Stimulated activated CD8-positive, alpha-beta memory T cell treated with anti-CD3 and anti-CD28 coated beads, Interleukin-15, amount 100 ng/mL, for 1 hour (primary cell): Measurements from ENCODE around the gene KIF14.
"Not testable (repeated sequence)": the region's sequence is repeated elsewhere in the genome, so short reads cannot be mapped to it uniquely, and the experiment has no call there.

ENCODE experiments used
- DNase-seq: peaks from one replicate; pipeline ENCODE4 v3.0.0-alpha.2; 2020; ENCODE audit warnings: low read depth

KIF14 gene

GRCh38 chr1:200634261-200635122 is 13.9 kb upstream of the KIF14 start:
- no peak for DNase-seq

DNA sequence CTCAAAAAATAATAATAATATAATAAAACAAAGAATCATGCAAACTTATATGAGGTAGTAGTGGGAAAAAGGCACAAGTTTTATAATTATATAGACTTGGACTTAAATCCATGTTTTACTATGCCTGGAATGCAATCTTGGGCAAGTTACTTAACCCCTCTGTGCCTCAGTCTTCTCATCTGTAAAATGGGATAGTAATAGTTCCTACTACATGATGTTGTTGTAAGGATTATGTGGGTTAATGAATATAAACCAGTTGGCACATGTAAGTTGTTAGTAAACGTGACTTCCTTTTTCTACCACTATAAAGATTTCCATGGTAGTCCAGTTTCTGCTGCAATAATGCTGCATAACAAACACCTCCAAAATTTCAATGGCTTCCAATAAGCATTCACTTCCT is 10.8 kb upstream of the KIF14 start:
- DNase-seq, result no peak

DNA sequence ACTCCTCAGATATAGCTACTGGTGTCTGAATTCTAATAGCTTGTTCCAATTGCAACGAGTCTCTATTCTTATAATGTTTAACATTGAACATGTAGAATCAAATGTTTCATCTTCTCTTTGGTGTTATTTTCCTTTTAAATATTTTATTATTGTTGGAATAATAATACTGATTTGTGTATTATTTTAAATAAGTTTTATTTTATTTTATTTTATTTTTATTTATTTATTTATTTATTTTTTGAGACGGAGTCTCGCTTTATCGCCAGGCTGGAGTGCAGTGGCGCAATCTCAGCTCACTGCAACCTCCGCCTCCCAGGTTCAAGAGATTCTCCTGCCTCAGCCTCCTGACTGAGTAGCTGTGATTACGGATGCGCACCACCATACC is 10.0 kb upstream of the KIF14 start:
- not testable (repeated sequence) for DNase-seq

DNA sequence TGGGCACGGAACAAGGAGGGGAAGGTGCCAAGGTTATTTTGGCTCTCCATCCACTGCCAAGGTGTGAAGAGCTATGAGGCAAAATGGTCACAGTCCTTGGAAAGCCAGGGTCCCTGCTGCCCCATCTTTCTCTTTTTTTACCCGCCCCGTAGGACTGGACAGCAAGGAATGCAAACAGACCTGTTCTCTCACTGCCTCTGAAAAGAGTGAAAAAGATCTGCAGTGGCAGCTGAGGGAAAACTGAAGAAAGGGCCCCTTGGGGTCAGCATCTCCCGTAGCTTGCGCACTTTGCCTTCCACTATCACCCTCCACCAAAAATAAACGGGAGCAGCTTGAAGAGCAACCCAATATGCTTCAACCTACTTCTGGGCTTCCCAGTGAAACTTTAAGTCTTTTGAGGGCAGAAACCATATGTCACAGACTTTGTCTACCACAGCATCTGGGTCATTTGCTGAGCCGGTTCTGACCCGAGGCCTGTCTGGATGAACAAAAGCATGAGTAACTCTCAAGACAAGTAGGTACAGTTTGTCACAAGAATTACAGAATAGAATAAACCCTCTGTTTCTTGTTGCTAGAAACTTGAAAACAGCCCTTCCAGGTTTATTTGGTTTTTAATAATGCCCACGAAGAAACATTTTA is 9.4 kb upstream of the KIF14 start:
- DNase-seq, result no peak

- no peak for DNase-seq
Observed at GRCh38 chr1:200628223-200628881, 7.8 kb upstream of the KIF14 start.

- DNase-seq, result no peak
Observed at GRCh38 chr1:200627575-200628222, 7.1 kb upstream of the KIF14 start.

DNA sequence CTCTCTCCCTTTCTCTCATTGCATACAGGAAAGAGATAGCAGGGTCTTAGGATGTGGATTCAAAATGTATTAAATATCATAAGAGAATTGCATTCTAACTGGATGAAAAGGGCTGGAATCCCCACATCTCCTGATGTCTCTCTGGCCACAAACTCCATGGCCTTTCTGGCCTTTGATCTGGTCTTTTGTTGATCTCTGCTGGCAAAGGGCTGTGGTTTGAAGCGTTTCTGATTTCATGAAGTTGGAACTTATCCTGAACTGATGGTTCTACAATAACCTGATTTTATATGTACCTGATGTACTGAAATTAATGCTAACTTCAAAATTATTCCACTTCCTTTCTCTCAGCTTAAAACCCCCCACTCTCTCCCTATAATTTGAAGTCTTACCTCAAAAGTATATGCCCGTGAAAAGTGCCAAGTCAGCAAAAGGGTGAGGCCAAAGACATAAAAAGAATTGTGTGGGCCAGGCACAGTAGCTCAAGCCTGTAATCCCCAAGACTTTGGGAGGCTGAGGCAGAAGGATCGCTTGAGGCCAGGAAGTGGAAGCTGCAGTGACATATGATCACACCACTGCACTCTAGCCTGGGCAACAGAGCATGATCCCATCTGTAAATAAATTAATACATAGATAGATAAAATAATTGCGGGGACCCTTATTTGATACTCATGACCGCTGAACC is 6.4 kb upstream of the KIF14 start:
- DNase-seq, result no peak

DNA sequence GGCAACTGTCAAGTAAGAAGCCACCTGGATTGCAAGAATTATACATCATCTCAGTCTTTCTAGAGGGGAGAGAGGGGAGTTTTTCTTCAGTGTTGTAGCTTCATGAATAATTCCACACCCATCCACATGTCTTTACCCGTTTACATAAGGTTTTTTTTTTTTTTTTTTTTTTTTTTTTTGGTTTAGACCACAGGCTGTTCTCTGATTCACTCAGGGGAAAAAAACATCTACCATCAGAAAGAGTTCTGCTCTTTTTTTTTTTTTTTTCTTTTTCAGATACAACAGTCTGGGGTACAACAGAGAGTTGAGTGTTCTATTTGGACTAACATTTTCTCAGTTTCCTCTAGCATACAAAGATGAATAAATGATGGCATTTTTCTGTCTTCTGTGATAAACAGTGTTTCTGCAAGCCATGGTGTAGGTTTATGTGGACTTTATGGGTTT is 4.9 kb upstream of the KIF14 start:
- no peak for DNase-seq

DNA sequence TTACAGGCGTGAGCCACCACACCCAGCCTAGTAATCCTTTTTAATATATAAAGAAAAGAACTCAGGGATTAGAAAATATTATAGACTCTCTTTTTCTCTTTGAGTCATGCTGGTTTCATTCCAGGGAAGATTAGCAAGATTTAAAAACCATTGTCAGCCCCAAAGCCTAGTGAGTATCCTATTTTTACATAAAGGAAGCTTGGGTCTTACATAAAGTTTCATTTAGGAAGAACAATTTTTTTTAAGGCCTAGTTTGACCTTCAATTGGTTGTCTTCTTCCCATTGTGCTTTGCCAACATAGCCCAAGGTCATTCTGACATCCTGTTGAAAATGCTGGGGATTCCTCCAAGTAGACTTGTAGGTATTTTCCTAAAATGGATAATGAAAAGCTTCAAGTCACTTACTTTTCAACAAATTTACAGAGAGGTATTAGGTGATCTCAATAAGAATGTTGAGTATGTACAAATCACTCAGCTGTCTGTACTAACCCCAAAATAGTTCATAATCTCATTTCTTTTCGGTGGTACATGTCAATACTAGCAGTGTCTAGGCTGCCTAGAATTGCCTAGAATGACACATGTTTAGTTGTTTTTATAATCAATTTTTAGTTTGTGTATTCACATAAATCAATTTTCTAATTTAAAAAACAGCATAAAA is 4.3 kb upstream of the KIF14 start:
- DNase-seq, result no peak

GRCh38 chr1:200619894-200620272 is 668 bp downstream of the KIF14 start:
- no peak for DNase-seq

GRCh38 chr1:200610846-200611245 is 9.7 kb downstream of the KIF14 start:
- no peak for DNase-seq

- no peak for DNase-seq
Observed at GRCh38 chr1:200602632-200603031, 17.9 kb downstream of the KIF14 start.

DNA sequence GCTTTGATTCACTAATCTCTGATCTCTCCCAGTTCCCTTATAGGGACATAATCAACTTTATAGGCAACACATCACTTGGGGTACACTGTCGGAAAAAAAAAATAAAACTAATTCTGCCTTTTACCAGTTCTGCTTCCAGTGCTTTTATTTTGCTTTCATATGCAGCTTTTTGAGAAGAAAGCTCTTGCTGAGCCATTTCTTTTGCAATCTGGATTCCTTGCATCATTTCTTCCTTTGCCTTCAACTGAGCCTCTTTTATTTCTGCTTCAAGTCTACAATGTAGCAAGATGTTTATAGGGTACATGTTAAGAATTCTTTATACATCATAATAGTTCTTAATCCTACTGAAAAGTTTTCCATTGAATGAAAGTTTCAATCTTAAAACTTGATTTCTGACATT is 30.6 kb downstream of the KIF14 start:
- no peak for DNase-seq

DNA sequence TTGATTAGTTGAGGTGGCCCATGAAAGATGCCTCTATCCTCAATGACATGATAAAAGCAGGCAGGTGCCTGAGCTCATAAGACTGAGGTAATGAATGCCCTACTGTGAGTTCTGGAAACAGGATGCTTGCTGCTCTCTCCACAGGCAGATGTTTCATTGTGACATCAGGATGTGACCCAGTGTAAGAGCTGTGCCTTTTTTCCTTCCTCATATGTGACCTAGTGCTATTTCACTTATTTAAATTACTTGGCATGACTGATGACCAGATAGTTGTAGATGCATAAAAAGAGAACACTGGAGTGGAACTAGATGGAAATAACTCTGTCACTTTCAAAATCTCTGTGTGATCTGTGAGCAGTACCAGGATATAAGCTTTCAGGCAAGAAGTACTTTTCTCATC is 31.9 kb downstream of the KIF14 start:
- no peak for DNase-seq

- no peak for DNase-seq
Observed at GRCh38 chr1:200564319-200564718, 56.2 kb downstream of the KIF14 start.

DNA sequence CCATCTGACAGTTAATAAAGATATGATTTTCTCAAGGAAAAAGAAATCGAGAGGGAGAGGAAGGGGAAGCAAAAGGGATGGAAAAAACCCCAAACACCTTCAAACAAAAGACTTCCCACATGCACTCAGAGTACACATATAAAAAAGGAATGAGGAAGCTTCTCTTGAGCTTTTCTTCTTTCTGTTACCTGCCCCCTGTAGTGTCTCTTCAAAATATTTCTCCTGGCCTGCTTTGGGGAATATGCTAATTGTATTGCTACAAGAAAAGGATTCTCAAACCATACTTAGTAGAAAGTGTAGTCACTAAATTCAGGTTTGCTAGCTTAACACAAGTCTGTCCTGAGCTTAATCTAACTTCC is 58.7 kb downstream of the KIF14 start:
- no peak for DNase-seq

- DNase-seq, result no peak
Observed at GRCh38 chr1:200558866-200559459, 61.6 kb downstream of the KIF14 start.

- DNase-seq, result no peak
Observed at GRCh38 chr1:200556002-200556401, 64.5 kb downstream of the KIF14 start.

DNA sequence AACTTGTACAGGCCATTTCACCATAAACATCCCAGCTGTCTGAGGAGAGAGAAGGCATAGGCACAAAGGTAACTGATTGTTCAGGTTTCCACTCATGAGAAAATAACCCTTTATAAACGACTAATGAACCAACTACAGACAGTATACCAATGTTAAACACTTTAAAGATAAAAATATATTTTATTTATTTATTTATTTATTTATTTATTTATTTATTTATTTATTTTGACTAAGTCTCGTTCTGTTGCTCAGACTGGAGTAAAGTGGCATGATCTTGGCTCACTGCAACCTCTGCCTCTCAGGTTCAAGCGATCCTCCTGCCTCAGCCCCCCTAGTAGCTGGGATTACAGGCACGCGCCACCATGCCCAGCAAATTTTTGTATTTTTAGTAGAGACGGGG is 67.8 kb downstream of the KIF14 start:
- DNase-seq, result not testable (repeated sequence)

- no peak for DNase-seq
Observed at GRCh38 chr1:200550367-200550766, 70.2 kb downstream of the KIF14 start.

DNA sequence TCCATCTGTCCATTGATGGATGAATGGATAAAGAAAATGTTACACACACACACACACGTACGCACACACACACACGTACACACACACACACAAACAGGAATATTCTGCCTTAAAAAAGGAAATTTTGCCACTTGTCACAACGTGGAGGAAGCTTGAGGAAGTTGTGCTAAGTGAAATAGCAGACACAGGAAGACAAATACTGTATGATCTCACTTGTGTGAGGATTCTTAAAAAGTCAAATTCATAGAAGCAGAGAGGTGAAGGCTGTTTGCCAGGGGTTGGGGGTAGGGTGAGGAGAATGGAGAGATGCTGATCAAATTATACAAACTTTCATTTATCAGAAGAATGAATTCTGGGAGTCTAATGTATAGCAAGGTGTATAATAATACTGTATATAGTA is 73.2 kb downstream of the KIF14 start:
- DNase-seq, result no peak
